GM18951 (cell line): ENCODE data around the gene ACOXL.

Source experiments
- POLR2A ChIP-seq: IDR thresholded peaks from 4 replicates; pipeline ENCODE4 v1.6.1; 2011; ENCODE audit warnings: mild to moderate bottlenecking; ENCODE audit not compliant: insufficient read length, insufficient read depth; ENCODE audit errors: extremely low read depth
- in situ Hi-C: fragments of 300-500 bp; cut with MboI; formaldehyde crosslinking; loops from one replicate; pipeline ENCODE4 v1.12.0; 2022; ENCODE audit warnings: low sequenced_read_pairs, mixed read lengths, inconsistent platforms; ENCODE audit not compliant: unreplicated experiment

Gene ACOXL

GRCh38 chr2:110868971-110869370 lies 136.6 kb downstream of the ACOXL start:
- no peak for TF ChIP-seq POLR2A
- in situ Hi-C loops = no loop called here

DNA sequence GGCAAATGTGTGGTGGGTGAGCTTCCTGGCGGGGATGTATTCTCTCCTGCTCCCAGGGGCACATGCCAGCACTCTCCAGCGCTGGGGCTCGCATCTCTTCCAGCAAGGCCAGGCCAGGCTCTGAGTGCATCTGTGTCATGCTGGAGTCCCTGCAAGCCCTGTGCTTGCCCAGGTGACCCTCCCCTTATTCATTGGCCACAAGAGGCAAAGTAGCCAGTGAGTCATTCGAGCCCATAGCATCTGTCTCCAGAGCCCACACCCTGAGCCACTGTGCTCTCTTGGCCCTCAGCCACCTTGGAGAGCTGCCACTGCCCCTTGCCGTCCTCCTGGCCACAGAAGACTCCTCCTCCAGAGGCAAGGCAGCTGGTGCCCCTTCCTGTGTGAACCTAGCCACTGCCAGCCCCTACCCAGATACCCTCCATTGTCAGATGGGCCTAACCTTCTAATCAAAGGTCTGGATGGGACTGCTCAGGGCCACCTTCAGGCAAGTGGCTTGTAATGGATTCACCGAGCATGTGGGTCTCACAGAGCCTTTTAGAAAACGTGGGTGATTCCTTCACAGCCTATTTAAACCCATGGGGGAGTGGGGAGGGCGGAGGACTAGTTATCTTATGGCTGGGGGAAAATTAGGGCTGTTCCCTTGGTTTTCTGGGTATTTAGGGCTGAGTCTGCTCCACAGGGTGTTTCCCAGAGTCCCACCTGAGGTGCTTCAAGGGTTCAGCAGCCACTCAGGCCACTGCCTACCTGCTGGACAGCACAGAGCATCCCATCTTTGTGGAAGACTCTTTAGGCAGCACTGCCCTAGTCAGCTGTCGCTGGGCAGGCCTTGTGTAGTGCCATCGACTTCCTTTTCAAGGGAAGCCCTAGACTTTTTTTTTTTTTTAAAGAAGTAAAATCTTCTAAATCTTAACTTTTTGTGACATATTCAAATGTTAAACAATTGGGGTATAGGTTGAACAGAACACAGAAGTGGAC lies 137.4 kb downstream of the ACOXL start:
- in situ Hi-C loops = no loop called here
- no peak for TF ChIP-seq POLR2A

GRCh38 chr2:110870545-110870944 lies 138.2 kb downstream of the ACOXL start:
- no peak for TF ChIP-seq POLR2A
- in situ Hi-C loops = no loop called here

GRCh38 chr2:110871637-110872036 lies 139.3 kb downstream of the ACOXL start:
- in situ Hi-C loops = no loop called here
- TF ChIP-seq POLR2A = no peak

- in situ Hi-C loops = no loop called here
- no peak for TF ChIP-seq POLR2A
These were observed 140.1 kb downstream of the ACOXL start for GRCh38 chr2:110872521-110872920.

DNA sequence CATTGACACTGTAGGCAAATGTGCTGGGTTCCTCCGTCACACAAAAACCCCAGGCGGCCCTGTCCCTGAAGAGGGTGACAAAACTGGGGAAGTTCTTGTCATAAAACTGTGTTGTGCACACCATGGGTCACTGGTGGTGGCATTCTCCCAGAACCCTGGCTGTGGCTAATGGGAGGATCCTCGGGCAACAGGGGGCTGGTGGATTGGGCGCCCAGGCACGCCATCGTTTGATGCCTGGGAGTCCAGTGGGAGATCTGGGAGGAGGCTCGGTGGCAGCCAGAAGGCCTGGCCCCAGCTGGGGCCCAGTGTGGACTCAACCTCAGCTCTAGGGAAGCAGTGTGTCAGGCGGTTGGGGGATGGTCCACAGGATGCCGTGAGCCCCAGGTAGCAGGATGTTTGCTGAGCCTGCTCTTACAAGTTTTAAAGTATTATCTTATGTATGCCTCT lies 140.7 kb downstream of the ACOXL start:
- no peak for TF ChIP-seq POLR2A
- in situ Hi-C loops = no loop called here

- in situ Hi-C loops = no loop called here
- TF ChIP-seq POLR2A = no peak
These were observed 141.5 kb downstream of the ACOXL start for GRCh38 chr2:110873597-110874452.

- in situ Hi-C loops = no loop called here
- TF ChIP-seq POLR2A = no peak
These were observed 142.3 kb downstream of the ACOXL start for GRCh38 chr2:110874453-110875383.

DNA sequence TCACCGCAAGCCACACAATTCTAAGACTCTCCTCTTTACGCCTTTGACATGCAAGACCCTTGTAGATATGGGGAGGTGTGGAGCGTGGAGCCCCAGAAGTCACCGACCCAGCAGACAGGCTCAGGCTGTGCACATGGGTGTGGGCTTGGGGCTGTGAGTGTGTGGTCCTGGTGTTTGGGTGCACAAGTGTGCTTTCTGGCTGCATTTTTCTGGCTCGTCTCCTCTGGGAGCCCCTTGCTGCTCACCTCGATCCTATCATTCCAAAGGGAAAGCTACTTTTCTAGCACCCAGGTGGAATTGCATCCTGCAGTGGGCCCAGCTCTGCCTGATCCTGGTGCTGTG lies 143.0 kb downstream of the ACOXL start:
- TF ChIP-seq POLR2A = no peak

GRCh38 chr2:110876167-110876999 lies 144.0 kb downstream of the ACOXL start:
- in situ Hi-C loops = no loop called here
- TF ChIP-seq POLR2A = no peak

More for the DNA sequence above, 143.0 kb downstream of the ACOXL start:
- in situ Hi-C loops = no loop called here

DNA sequence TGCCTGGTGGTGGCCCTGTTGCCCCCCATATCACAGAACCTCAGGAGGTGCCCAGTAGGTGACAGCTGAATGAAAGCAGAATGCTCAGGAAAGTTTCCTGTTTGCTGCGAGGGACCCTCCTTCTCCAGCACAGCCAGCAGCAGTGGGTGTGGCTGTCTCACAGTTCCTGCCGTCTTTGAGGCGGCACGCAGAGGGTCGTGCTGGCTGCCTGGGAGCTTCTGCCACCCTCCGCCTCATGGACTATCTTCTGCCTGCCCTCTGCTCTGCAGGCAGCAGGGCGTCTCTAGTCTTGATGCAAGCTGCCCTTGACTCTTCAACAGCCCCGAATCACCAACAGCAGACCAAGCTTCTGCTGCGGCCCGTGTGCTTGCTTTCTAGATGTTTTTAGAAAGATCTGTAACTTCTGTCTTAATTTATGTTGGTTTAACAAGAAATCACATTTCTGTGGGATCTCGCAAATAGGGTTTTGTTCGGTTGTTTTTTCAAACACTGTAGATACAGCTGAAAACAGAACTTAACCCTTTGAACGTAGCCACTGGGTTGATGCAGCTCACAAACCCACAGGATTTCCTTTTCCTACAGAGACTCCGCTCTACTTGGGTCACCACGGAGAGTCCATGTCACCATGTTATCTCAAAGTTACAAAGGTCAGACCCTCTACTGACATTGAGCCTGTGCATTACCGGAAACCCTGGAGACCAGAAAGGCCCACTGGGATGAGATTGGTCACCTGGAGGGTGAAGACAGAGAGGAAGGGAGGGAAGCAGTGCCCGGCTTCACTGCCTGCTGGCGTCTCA lies 144.9 kb downstream of the ACOXL start:
- in situ Hi-C loops = no loop called here
- TF ChIP-seq POLR2A = no peak
